Retinal pigment epithelial cell (primary cell): ENCODE measurements around the gene PAPOLB.

Source experiments
- DNase-seq: peaks from one replicate; pipeline ENCODE4 v3.0.0-alpha.2; 2010; ENCODE audit warnings: low read depth
- H3K4me3 ChIP-seq: 2 replicates; pipeline ENCODE4 v1.5.1; 2011; ENCODE audit warnings: mild to moderate bottlenecking, low read length, control low read depth, moderate library complexity
- TF ChIP-seq, protein P1 (sequence below): conservative IDR thresholded peaks from 2 replicates; pipeline ENCODE4 v1.5.1; 2011; ENCODE audit warnings: low read depth, low read length, control low read depth, inconsistent platforms

The PAPOLB gene

DNA sequence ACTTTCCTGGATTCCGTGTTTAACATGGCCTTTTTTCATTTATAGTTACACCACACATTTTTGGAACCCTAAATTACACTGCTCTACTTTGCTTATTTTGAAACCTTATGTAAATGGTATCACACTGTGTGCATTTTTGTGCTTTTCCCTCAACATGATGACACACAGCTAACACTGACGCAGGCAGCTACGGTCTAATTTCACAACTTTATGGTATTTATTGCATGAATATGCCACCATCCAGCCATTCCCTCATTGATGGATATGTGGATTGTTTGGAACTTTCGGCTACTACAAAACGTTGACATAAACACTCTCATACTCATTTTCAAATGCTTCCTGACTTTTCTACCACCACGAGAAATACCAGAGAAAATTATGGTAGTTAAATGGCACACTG, 6.9 kb downstream of the PAPOLB start:
- TF ChIP-seq, protein P1, sequence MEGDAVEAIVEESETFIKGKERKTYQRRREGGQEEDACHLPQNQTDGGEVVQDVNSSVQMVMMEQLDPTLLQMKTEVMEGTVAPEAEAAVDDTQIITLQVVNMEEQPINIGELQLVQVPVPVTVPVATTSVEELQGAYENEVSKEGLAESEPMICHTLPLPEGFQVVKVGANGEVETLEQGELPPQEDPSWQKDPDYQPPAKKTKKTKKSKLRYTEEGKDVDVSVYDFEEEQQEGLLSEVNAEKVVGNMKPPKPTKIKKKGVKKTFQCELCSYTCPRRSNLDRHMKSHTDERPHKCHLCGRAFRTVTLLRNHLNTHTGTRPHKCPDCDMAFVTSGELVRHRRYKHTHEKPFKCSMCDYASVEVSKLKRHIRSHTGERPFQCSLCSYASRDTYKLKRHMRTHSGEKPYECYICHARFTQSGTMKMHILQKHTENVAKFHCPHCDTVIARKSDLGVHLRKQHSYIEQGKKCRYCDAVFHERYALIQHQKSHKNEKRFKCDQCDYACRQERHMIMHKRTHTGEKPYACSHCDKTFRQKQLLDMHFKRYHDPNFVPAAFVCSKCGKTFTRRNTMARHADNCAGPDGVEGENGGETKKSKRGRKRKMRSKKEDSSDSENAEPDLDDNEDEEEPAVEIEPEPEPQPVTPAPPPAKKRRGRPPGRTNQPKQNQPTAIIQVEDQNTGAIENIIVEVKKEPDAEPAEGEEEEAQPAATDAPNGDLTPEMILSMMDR, result no peak
- DNase-seq, result no peak
- no peak overlapping the region for H3K4me3 ChIP-seq

DNA sequence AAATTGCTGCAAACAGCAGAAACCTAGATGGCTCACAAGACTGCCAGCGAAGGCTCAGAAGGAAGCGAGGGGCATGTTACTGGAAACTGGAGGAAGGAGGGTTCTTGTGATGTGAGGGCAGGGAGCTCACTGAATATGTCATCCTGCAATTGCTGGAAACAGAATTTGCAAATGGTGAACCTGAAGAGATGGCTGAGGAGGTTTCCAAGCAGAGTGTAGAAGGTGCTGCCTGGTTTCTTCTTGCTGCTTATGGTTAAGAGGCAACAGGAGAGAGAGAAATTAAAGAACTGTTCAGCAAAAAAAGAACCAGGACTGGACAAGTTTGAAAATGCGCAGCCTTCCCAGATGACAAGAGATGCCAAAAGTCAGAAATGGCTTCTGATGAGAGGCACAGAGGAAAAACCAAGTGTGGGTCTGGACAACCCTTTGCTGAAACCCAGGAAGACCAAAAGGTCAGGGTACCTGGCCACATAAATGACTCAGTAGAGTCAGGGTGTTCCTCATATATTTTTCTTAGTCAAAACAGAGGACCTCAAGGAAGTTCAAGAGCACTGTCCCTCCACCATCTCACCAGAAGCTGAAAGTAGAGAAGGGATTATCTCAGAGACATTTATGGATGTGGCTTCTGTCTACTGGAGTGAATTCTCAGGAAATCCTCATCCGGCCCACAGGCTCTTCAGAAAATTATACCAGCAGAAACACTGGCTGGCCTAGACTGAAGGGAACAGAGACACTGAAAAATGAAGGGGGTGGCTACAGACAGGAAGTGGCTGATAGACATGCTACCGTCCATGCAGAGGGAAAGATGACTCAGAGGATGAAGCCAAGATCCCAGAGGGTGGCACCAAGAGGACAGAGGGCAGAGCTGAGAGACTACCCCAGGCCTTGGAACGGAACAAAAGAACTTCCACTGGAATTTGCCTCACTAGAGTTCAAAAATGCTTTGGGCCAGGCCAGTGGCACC, 10.1 kb downstream of the PAPOLB start:
- TF ChIP-seq, protein P1, result no peak
- DNase-seq, result no peak
- no peak overlapping the region for H3K4me3 ChIP-seq

DNA sequence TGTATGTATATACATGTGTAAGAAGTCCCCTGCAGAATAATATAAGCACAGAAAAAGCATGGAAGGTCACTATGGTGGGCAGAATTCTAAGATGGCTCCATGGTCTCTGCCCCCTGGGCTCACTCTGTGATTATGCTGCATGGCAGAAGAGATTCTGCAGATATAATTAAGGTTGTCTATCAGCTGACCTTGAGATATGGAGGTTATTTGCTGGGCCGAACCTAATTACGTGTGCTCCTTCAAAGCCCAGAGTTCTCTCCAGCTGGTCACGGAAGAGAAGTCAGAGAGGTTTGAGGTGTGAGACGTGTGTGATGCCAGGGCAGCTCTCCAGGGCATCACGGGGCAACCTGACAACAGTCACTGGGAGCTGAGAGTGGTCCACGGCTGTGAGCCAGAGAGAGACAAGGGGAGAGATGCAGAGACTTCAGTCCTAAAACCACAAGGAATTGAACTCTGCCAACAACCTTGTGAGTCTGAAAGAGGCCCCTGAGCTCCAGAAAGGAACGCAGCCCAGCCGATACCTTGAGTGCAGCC, 11.5 kb downstream of the PAPOLB start:
- no peak overlapping the region for H3K4me3 ChIP-seq
- DNase-seq, result no peak
- TF ChIP-seq, protein P1, result no peak

DNA sequence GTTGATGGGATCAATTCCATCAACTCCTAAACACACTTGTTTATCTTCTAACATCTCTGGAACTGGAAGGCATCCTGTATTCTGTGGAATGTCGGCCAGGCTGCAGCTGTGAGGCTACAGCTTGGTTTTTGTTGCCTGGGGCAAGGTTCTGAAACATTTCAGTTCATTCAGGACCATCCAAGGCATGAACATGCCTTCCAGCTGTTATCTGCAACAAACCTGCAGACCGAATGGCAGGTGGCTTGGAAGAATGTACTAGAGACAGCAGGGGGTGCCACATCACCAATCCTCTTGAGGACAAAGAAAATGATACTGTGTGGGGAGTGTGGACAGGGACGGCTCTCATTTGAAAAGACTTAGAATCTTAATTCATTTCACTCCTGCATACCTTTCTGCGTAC, 12.4 kb downstream of the PAPOLB start:
- DNase-seq, result no peak
- no peak overlapping the region for H3K4me3 ChIP-seq
- TF ChIP-seq, protein P1, result peak; percentile 25

DNA sequence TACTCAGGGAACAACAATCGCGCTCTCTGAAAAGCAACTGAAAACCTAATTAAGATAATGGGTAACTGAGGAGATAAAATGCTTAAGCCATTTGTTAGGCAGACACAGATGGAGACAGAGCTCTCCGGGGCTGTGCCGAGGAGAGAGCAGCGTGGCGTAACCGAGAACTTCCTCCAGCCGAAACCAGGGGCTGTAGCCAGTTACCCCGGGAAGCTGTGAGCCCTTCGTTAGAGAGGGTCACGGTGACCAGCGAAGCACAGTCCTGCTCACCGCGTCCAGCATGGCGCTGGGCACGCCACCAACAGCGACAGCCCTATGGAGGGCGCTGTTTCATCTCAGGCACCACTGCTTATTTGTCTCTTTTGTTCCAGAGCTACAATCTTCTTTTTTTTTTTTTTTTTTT, 16.1 kb downstream of the PAPOLB start:
- no peak for DNase-seq
- TF ChIP-seq, protein P1, result peak; percentile 56
- peak overlapping the region; percentile 32 for H3K4me3 ChIP-seq

DNA sequence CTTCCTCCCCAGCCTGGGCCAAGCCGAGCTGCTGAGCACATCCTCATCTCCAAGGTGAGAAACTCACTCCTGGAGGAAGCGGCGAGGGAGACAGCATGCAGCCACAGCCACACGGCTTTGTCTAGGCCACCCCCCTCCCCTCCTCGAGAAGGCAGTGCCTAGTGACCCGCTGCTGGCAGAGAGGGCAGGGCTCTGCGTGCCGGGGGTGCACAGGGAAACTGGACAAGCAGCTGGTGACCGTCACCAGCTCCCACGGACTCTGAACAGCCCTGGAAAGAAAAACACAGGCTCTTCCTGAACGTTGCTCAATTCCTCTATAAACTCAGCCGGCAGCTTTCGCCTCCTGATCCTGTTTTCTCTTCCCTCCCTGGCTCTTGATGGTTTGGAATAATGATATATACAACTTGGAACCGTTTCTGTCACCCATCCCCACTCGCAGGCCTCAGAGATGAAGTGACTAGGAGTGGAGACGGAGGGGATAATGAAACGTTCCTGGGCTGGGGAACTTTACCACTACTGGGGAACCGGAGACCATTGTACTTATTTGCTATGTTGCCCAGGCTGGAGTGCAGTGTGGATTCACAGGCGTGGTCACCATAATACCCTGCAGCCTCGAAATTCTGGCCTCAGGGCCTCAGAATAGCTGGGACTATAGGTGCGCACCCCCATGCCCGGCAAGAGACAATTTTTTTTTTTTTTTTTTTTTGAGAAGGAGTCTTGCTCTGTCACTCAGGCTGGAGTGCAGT, 19.3 kb downstream of the PAPOLB start:
- TF ChIP-seq, protein P1, result no peak
- DNase-seq, result no peak
- no peak overlapping the region for H3K4me3 ChIP-seq
